Spinal cord (tissue), 10 donors: ENCODE results near the gene DGKZ. TPM values are rescaled to one million over a fixed set of nuclear protein-coding genes. Genes with fewer than 3 reads are reported as not detected.

Source experiments
- DNase-seq, 6 donors: peaks; one replicate each; pipeline versions ENCODE4 v3.0.0 to v3.0.0-alpha.2; 2013 to 2015; ENCODE audit warnings: low spot score in 6 of 6, low read depth in 4 of 6
- H3K27ac ChIP-seq: one replicate; pipeline ENCODE4 v1.5.1; 2013; ENCODE audit warnings: low read depth, low read length, control low read depth
- H3K27me3 ChIP-seq: one replicate; pipeline ENCODE4 v1.6.1; 2013; ENCODE audit warnings: low read length; ENCODE audit not compliant: control insufficient read depth, insufficient read depth
- H3K36me3 ChIP-seq: one replicate; pipeline ENCODE4 v1.6.1; 2013; ENCODE audit warnings: low read length; ENCODE audit not compliant: control insufficient read depth, insufficient read depth
- H3K4me1 ChIP-seq: one replicate; pipeline ENCODE4 v1.6.1; 2013; ENCODE audit warnings: low read length; ENCODE audit not compliant: control insufficient read depth, insufficient read depth
- H3K4me3 ChIP-seq: one replicate; pipeline ENCODE4 v1.5.1; 2013; ENCODE audit warnings: low read depth, low read length, control low read depth
- H3K9me3 ChIP-seq: one replicate; pipeline ENCODE4 v1.6.1; 2013; ENCODE audit warnings: low read length; ENCODE audit not compliant: control insufficient read depth, insufficient read depth
- WGBS: methylation state at CpG from one replicate; pipeline ENCODE4 v1.1.5; 2013; ENCODE audit warnings: missing lambda C conversion rate; ENCODE audit not compliant: insufficient coverage; 5-methylcytosine and 5-hydroxymethylcytosine counted together
- polyA plus RNA-seq, 2 donors: library from polyadenylated mRNA; unstranded; fragments of 120-200 nt; gene quantifications; one replicate each; pipeline ENCODE4 v1.2.1, GENCODE V29; 2013; ENCODE audit not compliant: insufficient read length in 2 of 2
- total RNA-seq, 2 donors: library from RNA; depleted of rRNA in 1 of 2; stranded (reverse); fragments of 120-200 nt in 1 of 2; fragments of >200 nt in 1 of 2; gene quantifications; one replicate each; pipeline versions ENCODE4 v1.2.3 to v1.2.4, GENCODE V29; 2013 to 2014
- donor health status: healthy.

Gene DGKZ
- total and polyA plus RNA-seq, 4 donors: 27.1 to 83.2 (median 53.9) TPM

- DNase-seq: no peak
These were observed 40.9 kb upstream of the DGKZ start for GRCh38 chr11:46306296-46306853.

DNA sequence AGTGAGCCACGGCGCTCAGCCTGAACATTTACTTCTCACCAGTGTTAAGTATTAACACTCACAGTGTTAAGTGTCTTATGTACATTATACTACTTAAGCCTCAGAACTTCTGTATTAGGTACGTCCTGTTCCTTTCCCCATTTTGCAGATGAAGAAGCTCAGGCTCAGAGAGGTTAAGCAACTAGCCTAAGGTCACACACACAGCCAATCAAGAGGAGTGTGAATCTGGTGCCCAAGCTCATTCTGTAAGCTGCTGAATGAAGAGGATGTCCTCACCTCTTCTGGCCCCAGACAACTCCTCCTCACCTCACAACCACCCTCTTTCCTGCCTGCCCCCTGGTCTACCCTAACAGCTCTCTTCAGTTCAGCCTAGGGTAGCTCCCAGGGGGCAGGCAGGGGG, 39.9 kb upstream of the DGKZ start:
- peaks cover 9% of the 10 kb centered on the region for H3K4me1 ChIP-seq
- no peak overlapping the region for H3K27ac ChIP-seq
- WGBS: no CpG with 5 or more reads among the region's 3 CpGs
- H3K27me3 ChIP-seq: no peaks in the 10 kb centered on the region
- DNase-seq: no peak
- H3K9me3 ChIP-seq: no peaks in the 10 kb centered on the region
- H3K4me3 ChIP-seq: no peak overlapping the region
- H3K36me3 ChIP-seq: peaks cover 11% of the 10 kb centered on the region

More at GRCh38 chr11:46306296-46306853, 40.9 kb upstream of the DGKZ start:
- peaks cover 11% of the 10 kb centered on the region for H3K36me3 ChIP-seq
- WGBS: 96% methylated on average over 5 of the region's 5 CpGs
- H3K27me3 ChIP-seq: no peaks in the 10 kb centered on the region
- no peak overlapping the region for H3K4me3 ChIP-seq
- H3K4me1 ChIP-seq: peaks cover 9% of the 10 kb centered on the region
- H3K27ac ChIP-seq: no peak overlapping the region
- H3K9me3 ChIP-seq: no peaks in the 10 kb centered on the region

DNA sequence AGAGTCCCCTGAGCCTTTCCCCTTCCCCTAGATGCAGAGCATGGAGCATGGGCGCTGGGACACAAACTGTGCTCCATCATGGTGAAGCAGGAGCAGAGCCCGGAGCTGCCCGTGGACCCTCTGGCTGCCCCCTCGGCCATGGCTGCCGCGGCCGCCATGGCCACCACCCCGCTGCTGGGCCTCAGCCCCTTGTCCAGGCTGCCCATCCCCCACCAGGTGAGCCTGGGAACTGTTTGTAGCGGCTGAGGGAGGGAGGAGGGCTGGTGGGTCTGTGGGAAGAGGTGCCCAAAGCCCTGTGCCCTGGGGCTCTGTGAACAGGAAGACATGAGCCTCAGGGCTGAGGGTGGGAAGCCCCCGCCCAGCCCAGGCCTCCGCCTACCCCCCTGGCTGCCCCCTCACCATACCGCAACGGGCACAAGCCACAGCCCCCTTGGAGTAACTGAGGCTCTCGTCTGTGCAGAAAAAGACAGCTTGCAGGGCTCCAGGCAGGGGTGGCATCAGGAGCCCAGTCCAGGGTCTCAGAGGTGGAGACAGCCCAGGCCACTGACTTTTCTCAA, 39.4 kb upstream of the DGKZ start:
- DNase-seq: no peak
- no peak overlapping the region for H3K27ac ChIP-seq
- H3K9me3 ChIP-seq: no peaks in the 10 kb centered on the region
- no peaks in the 10 kb centered on the region for H3K27me3 ChIP-seq
- H3K4me3 ChIP-seq: no peak overlapping the region
- peaks cover 9% of the 10 kb centered on the region for H3K4me1 ChIP-seq
- peaks cover 16% of the 10 kb centered on the region for H3K36me3 ChIP-seq
- WGBS: 64% methylated on average over 13 of the region's 14 CpGs

DNA sequence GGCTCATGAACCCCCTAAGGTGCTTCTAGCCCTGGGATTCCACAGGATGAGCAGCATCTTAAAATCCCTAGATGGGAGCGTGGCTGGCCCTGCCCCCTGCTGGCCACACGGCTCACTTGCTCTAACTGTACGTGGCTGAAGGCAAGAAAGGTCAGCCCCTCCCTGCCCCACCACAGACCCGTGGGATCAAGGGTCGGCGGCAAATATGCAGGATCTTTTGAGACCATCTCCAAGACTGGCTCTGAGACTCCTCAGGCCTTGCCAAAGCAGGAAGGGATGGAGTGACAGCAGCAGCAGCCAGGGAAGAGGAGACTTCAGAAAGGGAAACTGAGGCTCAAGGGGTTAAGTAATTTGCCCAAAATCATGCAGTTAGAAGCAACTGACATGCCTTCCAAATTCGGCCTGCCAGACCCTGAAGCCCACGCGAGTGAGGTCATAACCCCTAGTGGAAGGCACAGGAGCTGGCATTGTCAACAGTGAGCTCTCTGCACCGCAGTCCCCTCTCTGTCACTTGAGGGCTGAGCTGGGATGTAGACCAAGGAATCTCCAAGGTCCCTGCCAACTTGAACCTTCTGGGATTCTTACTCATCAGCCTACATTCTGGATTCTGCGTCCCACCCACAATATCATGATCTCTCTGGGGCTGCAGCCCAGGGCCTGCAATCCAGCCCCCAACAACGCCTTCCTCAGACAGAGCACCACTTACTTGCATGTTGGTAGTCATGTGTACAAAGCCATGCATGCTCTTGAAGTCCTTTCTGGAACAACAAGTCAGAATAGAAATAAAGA, 38.4 kb upstream of the DGKZ start:
- no peaks in the 10 kb centered on the region for H3K9me3 ChIP-seq
- peak in 2 of 6 donors; percentile 69 to 80 for DNase-seq
- peaks cover 16% of the 10 kb centered on the region for H3K36me3 ChIP-seq
- H3K4me1 ChIP-seq: peaks cover 9% of the 10 kb centered on the region
- no peak overlapping the region for H3K4me3 ChIP-seq
- no peaks in the 10 kb centered on the region for H3K27me3 ChIP-seq
- H3K27ac ChIP-seq: no peak overlapping the region
- 41% methylated on average over 8 of the region's 12 CpGs for WGBS

DNA sequence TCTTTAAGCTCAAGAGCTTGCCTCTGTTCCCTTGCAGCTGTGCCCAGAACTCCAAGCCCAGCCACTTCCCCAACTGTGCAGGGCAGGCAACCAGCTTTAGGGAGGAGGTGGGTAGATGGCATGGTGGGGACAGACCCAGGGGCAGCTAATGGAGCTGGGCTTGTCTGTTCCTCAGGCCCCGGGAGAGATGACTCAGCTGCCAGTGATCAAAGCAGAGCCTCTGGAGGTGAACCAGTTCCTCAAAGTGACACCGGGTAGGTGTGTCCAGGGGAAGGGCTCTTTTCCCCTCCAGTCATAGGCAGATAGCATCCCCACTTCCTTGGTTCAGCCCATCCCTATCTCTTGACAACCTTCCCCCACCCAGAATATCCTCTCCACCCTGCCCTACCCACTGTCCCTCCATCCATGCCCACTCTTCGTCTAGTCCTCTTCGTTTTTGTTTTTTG, 37.4 kb upstream of the DGKZ start:
- no peak for DNase-seq
- Histone ChIP-seq H3K36me3 (peaks cover 14% of the 10 kb centered on the region), H3K9me3 (no peaks in the 10 kb centered on the region), H3K27me3 (no peaks in the 10 kb centered on the region), H3K4me1 (peaks cover 9% of the 10 kb centered on the region), H3K4me3 (no peak overlapping the region), H3K27ac (no peak overlapping the region)
- WGBS: 52% methylated on average over 2 of the region's 4 CpGs

DNA sequence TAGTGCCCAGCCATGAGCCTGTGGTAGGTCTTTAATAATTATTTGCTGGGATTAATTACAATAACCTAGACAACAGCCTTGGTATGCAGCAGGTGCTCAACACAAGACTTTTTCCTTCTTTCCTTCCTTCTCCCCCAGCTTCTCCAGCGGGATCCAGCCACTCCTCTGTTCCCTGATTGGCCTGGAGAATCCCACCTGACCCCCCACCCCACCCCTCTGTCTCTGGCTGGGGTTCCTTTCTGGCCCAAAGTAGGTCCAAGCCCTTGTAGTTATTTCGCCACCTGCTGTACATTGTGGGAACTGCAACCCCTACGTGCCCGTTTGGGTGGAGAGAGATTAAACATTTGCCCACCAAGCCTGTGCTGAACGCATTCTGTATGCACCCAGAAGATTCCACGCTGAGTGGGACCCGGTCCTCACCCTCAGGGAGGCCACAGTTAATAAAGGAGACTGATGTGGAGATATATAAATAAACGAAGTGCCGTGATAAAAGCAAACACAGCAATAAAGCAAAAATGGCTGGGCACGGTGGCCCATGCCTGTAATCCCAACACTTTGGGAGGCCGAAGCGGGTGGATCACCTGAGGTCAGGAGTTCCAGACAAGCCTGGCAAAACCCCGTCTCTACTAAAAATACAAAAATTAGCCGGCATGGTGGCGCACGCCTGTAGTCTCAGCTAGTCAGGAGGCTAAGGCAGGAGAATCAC, 32.1 kb upstream of the DGKZ start:
- peaks cover 4% of the 10 kb centered on the region for H3K4me1 ChIP-seq
- peak in 2 of 6 donors; percentile 77 to 81 for DNase-seq
- no peak overlapping the region for H3K4me3 ChIP-seq
- H3K36me3 ChIP-seq: peaks cover 31% of the 10 kb centered on the region
- no peak overlapping the region for H3K27ac ChIP-seq
- 50% methylated on average over 10 of the region's 16 CpGs for WGBS
- H3K9me3 ChIP-seq: no peaks in the 10 kb centered on the region
- no peaks in the 10 kb centered on the region for H3K27me3 ChIP-seq

DNA sequence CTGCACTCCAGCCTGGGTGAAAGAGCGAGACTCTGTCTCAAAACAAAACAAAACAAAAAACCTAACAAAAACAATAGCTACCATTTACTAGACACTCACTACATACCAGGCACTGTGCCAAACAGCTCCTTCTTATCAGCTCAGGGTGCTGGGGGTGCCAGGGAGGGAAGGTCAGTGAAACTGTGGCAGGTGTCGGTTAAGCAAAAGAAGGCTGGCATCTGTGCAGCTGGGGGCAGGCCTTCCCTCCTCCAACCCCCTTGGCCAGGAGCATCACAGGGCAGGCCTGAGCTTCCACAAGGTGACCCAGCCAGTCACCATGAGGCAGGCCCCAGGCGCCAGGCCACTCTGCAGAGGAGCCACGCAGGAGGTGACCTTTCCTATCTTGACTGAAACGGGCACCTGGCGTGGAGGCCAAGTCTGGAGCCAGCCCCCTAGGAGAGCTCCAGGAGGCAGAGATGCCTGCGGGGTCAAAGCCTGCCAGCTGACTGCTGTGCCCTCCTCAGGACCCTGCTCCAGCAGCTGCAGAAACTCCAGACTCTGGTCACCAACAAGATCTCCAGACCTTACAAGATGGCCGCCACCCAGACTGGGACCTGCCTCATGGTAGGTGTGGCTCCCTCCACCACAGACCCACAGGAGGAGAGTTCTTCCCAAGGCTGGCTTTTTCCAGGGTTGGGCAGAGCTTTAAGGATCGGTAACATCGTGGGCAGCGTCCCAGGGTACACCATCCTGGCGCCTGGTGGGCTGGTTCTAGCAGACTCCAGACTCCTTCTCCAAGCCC, 31.3 kb upstream of the DGKZ start:
- H3K9me3 ChIP-seq: no peaks in the 10 kb centered on the region
- WGBS: 94% methylated on average over 11 of the region's 12 CpGs
- no peak for DNase-seq
- H3K4me1 ChIP-seq: peaks cover 4% of the 10 kb centered on the region
- no peak overlapping the region for H3K4me3 ChIP-seq
- H3K27me3 ChIP-seq: no peaks in the 10 kb centered on the region
- H3K27ac ChIP-seq: no peak overlapping the region
- H3K36me3 ChIP-seq: peaks cover 36% of the 10 kb centered on the region

DNA sequence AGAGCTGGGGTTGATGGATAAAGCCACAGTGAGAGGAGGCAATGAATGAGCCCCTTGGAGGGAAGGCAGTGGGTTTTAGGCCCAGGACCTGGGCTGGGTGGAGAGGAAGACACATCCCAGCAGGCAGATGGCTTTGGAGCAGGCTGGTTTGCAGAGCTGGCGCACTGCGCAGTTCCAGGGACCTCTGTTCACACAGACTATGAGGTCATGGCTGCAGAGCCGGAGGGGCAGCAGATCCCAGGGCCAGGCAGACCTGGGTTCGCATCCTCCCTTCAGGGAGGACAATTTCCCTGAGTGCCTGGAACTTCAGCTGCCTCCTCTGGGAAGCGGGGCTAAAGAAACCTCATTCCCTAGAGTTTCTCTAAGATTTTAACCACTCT, 28.2 kb upstream of the DGKZ start:
- Histone ChIP-seq H3K36me3 (peaks cover 33% of the 10 kb centered on the region), H3K27me3 (no peaks in the 10 kb centered on the region), H3K4me1 (peaks cover 4% of the 10 kb centered on the region), H3K27ac (no peak overlapping the region), H3K9me3 (no peaks in the 10 kb centered on the region), H3K4me3 (no peak overlapping the region)
- WGBS: 97% methylated on average over 5 of the region's 5 CpGs
- no peak for DNase-seq

GRCh38 chr11:46321757-46322156, 25.5 kb upstream of the DGKZ start:
- H3K27ac ChIP-seq: no peak overlapping the region
- no peaks in the 10 kb centered on the region for H3K27me3 ChIP-seq
- no peaks in the 10 kb centered on the region for H3K9me3 ChIP-seq
- H3K4me3 ChIP-seq: no peak overlapping the region
- 93% methylated on average over 2 of the region's 2 CpGs for WGBS
- no peak for DNase-seq
- H3K4me1 ChIP-seq: peaks cover 4% of the 10 kb centered on the region
- peaks cover 23% of the 10 kb centered on the region for H3K36me3 ChIP-seq
